HG02798 (cell line): ENCODE measurements around the gene XDH.

Experiments
- ATAC-seq: cut with Tn5 transposase; IDR thresholded peaks from one replicate; pipeline ENCODE4 v1.9.1; 2021; ENCODE audit warnings: mild to moderate bottlenecking; ENCODE audit not compliant: unreplicated experiment, poor library complexity

XDH gene

DNA sequence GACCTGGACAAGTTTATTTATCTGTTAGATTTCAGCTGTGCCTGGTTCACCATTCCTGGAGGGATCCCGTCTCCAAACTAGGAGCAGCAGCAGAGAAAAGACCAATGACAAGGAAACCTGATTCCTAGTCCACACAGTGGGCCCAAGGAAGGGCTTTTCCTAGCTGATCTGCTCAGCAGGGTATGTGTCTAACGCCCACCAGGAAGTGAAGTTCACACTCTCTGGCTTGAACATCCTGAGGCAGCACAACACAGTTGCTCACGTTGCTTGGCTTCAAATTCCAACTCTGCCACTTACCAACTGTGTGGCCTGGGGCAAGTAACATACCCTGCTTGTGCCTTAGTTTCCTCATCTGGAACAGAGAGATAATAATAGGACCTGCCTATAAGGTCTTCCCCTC is 42.9 kb downstream of the XDH start:
- no peak for ATAC-seq

DNA sequence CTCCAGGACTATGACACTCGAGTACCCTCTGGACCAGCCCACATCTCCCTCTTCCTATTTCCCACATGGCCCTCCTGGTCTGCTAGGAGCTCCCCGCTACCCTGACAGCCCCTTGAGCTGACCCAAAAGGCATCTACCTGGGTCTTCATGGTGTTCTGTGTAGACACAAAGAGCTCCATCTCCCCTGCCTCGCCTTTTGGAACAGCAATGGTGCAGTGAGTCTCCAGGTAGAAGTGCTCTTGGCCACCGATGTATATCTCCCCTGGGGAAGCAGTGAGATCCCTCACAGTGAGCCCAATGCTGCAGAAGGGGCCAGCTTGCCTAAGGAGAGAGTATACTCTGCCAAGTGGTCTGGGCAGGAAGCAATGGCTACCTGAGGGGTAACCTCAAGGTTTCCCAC is 47.8 kb downstream of the XDH start:
- no peak for ATAC-seq

DNA sequence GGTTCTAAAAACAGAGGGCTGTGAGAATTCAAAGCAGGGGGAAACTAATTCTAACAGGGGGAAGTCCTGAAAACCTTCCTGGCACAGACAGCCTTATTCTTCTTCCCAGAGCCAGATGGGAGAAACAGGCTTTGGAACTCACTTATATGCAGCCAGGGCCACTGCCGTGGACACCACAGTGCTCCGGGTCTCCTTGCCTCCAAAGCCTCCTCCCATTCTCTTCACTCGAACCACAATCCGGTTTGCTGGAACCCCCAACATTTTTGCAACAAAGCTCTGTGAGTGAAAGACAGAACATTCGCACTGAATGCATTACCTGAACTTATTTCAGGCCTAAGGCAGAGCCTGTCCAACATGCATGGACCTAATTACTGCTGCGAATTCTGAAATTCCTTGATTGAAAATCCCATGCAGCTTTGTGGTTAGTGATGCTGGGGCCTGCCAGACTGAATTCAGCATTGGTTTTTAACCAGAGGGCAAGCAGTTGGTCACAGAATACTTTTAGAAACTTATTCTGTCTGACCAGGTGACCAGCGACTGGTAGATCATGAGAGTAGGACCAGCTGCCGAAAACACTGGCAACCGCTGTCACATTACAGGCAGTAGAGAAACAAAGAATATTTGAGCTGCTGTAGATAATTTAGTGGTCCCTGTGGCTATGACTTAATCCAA is 48.6 kb downstream of the XDH start:
- no peak for ATAC-seq

DNA sequence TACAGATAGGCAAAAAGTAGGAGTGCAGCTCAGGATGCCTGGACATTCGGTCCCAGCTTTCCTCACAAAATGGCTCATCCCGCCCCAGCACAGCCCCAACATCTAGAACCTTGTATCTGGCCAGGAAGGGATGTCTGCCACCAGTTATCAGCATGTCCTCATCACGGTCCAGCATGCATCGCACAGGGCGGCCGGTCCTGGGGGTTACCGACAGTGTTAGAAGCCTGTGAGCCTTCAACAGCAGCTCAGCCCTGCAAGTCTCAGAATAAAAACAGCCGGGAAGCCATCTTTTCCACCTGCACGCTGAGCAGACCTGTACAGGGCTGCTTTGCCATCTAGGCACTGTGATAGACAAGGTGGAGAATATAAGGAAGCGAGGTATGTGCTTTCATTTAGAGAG is 49.2 kb downstream of the XDH start:
- ATAC-seq = no peak

DNA sequence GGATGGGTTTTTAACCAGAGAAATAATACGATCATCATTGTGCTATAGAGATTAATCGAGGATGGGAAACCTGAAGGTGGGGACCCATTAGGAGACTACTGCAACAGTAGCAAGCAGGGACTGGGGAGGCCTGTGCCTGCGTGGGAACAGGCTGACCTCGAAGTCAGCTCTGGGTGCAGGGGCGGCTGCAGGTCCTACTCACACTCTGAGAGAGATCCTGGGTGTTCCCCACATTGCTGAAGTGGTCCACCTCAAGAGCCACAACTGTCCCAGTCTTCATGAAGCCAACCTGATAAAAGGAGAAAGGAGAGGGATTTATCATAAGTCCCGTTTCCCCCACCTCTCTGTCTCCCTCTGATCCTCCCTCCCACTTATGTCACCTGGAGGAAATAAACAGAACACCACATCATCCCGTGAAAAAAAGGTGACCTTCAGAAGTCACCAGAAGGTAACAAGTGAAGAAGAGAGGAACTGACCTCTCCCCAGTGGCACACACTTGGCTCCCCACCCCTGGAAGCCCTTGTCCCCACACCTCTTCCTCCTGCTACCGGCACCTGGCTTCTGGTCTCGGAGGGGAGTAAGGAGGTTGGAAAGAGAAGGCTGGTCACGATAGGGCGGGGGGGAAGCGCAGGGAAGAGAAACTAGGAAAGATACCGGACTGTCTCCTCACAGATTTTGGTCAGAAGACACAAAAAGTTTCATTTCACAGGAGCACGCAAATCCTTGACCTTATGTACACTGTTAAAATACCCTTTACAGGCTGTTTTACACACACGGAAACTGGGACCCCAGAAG is 50.4 kb downstream of the XDH start:
- no peak for ATAC-seq

DNA sequence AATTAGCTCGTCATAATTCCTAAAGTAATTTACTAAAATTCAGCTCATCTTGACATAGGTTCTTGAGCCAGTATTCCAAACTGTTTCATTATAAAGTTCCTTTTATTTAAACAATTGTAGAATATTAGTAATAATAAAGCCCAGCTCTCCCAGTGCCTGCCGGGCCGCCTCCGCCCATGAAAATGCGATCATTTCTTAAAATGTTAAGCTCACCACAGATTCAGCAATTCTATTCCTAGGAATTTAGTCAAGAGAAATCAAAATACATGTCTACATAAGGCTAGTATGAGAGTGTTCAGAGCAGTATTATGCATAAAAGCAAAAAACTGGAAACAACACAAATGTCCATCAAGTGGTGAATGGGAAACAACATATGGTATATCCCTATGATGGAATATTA is 52.0 kb downstream of the XDH start:
- no peak for ATAC-seq

DNA sequence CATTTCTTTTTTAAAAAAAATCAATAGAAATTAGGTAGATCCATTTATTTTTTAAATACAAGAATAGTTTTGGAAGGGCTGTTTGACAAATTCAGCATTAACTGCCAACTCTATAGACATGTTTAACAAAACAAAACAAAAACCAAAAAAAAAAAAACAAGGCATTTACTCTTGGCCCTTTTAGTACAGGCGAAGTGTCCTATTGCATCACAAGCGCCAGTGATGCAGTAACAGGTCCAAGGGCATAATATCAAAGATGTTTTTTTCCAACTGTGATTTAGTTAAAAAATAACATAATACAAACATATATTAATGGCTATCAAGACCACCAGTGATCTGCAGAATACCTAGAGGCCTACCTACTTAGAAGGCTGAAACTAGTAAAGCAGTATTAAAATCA is 55.3 kb downstream of the XDH start:
- ATAC-seq = no peak

DNA sequence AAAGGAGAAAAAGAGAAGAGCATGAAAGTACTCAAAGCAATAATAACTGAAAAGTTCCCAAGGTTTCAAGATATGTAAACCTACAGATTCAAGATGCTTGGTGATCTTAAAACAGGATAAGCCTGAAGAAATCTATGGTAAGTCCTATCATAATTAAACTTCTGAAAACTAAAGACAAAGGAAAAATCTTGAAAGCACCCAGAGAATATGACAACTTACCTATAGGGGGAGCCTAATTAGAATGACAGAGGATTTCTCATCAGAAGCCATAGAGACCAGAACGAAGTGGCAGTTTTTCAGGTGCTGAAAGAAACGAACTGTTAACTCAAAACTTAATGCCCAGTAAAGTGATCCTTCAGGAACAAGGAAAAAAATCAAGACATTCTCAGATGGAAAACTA is 59.7 kb downstream of the XDH start:
- no peak for ATAC-seq

DNA sequence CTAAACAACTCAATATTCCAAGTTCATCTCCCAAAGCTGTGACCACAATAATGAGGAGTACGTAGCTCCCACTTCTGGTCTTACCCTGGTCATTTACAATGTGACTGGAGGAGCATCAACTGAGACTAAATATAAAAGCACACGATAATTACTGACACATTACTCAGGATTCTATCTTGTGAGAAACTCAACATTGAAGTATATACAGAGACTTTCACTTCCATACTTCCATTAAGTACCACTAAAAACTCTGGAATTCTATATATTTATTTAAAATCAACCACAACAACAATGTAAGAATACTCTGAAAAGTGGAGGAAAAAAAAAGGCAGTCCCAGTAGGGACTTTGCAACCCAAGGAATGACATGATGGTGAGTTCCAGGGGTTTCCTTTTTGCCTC is 61.4 kb downstream of the XDH start:
- no peak for ATAC-seq

DNA sequence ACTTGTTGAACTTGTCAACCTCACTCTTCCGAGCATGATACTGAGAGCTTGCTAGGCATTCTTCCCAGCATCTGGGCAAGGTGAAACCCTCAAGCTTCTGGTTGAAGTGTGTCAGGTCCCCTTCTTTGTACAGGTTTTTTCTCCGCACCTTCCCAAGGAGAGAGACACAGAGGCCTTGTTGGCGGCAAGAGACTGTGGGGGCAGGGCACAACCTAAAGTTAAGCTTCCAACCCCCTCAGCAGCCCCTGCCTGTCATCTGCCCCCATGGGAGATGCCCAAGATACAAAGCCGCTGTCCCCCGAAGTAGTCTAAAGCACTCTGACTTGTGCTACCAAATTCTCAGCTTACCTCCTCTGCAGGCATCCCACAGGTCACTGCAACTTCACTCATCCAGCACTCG is 64.9 kb downstream of the XDH start:
- ATAC-seq = no peak

DNA sequence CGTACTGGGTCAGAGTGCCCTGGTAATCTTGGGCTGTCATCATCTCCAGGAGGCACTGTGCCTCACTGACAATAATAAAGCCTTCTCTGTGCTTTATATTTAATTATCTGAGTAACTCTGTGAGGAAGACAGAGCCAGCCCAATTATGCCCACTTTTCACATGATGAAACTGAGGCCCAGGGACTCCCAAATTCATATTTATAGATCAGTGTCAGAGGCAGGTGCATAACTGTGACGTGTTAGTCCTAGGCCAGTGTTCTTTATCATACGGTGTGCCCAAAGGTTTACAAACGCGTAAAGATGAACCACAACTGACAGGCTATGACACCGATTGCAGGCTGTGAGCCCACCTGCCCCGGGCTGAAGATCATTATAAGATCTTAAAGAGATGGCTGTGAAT is 65.4 kb downstream of the XDH start:
- ATAC-seq = no peak

DNA sequence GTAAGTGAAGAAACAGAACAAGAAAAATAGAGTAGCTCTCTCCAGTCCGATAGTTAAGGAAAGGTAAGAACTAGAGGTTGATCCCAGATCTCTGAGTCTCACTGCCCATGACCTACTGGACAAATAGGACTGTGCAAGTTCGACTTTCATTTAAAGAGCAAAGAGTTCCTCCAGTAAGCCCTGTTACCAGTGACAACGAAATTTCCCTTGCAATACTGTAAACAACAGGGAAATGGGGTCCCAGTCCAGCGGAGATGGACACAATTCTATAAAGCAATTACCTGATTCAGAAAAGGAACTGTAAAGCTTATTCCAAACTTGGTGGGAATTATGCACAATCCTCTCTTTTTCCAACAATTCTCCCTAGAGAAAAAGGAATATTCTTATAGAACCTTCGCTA is 65.9 kb downstream of the XDH start:
- ATAC-seq = no peak

DNA sequence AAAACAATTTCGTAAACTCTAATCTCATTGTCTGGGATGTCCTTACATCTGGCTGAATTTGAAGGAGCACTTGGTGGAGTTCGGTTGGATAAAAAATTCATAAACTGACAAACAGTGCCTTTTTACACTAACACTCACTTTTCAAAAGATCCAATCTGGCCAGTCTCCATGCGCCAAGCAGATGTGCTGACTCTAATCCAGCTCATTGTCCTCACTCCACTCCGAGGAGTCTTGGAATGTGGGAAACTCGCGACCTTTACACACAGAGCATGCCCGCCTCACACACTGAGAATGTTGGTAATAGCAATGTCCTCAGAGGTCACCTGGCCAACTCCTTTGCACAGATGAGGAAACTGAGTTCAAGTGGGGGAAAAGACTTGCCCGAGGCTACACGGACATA is 66.8 kb downstream of the XDH start:
- no peak for ATAC-seq

DNA sequence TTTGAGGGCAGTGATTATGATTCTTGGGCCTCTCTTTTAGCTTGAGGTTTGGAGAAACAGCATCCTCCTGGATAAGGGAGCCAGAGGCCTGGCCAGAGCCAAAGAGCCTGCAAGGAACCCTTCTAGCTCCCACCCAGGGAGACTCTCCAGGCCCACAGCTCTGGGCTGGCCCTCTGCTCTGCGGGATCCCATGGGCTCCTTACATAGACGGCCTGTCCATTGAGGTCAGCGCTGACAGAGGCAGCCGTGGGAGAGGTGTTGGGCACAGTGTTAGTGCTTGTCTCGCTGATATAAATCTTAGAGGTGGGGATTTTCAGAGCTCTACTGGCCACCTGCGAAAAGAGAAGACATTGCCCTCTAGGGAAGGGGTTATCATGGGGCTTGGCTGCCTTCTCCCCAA is 67.2 kb downstream of the XDH start:
- no peak for ATAC-seq

DNA sequence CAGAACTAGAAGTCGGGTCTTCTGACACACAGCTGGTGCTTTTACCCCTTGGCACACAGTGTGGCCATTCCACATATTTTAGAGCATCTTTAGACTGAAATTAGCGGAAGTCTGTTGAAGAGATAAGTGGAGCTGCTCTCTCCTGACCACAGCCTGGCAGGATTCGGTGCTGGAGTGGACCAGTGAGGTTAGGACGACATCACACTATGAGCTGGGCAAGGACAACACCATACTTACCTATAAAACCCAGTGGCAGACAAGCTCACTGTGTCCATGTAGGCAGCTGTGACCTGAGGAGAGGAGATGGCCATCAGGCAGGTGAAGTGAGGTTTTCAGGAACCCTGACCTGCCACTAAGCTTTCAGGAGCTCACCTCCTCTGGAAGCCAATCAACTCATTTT is 70.1 kb downstream of the XDH start:
- no peak for ATAC-seq

DNA sequence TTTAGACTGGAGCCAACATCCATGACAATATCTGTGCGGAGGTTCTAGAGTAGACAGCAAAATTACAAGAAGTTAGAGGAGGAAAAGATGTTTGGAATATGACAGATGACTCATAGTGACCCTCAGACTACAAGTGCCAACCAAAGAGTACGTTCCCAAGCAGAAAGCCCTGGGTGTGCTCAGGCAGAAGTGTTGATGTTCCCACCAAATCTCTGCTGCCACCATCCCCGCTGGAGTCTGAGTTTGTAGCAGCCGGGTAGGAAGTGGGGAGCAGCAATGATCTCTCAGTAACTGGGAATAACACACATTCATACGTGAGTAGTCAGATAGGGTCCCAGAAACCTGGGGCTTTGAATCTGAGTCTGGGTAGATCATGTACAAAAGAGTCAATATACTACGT is 73.2 kb downstream of the XDH start:
- no peak for ATAC-seq

DNA sequence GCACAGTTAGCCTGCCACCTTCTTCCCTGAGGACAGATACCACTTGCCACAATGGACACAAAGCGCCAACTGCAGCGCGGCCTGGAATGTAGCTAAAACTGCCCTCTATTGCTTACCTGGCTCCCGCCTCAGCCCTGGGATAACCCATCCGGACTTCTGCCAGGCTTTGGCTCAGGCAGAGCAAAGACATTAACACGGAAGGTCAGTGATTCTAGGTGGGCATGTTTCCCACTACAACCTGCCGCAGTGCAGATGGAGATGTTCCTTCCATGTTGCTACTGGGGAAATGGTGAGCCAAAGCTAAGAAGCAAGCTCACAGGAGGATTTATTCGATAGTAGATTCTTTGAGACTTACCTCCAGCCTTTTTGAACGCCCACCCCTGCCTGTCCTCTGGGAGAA is 74.8 kb downstream of the XDH start:
- no peak for ATAC-seq

DNA sequence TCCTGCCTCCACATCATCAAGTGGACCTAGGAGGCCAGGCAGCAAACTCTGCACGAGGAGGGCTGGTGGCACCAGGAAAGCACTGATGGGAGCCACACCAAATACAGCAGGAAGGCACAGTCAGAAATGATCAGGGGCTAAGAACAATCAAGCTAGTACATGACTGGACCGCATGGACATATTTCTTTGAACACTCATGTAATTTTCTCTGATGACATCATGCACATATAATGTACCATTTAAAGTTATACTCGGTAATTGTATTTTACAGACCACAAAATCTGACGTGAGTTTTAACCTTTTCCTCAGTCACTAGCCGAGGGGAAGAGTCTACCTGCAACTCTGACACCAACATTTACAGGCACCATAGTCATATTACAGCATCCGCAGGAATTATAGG is 76.7 kb downstream of the XDH start:
- ATAC-seq = no peak

DNA sequence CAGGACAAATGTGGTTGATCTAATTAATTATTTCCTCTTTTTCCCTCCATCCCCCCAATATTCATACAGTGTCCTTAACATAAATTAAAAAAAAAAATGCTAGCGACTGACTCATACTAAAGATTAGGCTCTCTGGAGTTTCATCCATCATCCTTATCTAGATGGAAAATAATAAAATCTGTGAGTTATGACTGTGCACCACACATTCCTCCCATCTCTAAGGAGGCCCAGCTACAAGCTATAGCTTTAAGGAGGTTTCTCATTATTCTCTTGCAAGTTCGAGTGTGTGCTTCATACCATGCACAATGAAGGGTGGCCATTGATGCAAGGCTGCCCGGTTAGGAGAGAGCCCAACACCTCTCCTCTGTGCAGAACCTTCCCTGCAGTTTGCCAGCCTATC is 77.3 kb downstream of the XDH start:
- no peak for ATAC-seq

DNA sequence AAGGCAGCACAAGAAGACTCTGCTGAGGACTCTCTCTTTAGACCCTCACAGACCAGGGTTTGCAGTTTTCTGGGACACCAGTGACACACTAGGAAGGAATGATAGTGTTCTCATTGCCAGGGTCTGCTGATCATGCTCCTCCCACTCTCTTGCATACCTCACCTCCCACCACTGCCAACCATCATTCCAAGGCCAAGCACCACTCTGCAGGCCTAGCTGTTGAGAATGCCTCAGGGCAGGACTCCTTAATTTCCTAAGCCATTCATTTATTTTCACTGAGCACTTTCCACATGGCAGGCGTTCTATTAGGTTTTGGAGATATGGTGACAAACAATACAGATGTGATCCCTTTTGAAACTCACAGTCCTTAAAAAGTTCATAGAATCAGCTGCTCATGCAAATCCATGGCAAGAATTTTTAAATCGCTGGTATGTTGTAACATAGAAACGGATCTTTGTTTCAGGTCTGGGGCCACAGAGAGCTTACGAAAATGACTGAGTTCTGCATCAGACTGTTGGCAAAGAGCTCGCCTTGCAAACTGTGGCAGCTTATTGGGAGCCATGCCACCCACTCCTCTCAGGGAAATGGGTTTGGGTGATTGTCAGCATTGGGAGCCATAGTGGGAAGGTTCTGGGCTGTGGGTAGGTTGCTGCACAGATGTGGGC is 78.5 kb downstream of the XDH start:
- no peak for ATAC-seq

DNA sequence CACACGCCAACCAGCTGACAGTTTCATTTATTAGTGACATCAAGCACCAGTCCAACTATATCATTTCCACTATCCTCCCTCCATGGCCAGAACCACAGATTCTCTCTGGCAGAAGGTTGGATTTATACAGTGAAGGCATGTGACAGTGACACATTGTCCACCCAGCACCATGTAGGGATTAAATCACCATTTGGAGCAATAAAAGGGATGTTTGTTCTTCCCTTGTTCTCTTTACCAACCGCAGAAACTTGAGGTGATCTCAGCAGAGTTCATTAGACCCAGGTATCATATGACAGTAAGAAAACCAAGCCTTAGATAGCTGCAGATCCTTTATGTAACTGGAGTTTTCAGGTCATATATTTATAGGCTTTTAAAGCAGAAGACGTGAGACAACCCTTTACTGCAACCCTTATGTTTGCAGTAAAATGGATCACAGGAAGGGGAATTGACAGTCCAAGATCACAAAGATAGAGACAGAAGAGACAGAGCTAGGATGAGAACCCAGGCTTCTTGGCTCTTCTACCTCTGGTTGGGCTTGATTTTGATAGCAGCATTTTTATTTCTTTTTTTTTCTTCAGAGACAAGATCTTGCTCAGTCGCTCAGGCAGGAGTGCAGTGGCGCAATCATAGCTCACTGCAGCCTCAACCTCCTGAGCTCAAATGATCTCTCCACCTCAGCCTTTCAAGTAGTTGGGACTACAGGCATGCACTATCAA is 80.1 kb downstream of the XDH start:
- ATAC-seq = no peak
